DMS114 treated with DMSO at 0.1 percent for 48 hours (cell line): ENCODE results near the gene ADPRHL1.

ENCODE experiments used
- DNase-seq: peaks from one replicate; lab custom pipeline; 2025; ENCODE audit not compliant: unreplicated experiment; lab: John Stamatoyannopoulos, UW

The ADPRHL1 gene

DNA sequence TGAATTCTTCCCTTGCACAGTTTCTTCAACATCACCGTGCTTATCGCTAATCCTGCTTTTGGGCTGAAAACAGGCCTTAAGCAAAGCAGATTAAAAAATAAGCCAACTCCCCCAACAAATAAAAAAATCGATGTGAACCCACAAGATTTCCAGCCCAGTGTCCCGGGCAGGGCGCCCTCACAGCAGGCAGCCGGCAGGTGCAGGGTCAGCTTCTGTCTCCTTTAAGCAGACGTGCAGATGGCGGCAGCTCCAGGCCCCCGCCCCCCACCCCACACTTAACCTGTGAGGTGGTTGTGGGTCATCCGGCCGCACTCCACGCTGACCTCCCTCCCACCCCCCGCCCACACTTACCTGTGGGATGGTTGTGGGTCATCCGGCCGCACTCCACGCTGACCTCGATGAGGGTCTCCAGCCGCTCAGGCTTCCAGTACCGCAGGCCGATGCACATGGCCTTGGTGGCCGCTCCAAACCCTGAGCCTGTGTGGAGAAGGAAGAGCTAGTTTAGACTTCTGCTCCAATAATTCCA, 19.8 kb downstream of the ADPRHL1 start:
- no peak for DNase-seq

DNA sequence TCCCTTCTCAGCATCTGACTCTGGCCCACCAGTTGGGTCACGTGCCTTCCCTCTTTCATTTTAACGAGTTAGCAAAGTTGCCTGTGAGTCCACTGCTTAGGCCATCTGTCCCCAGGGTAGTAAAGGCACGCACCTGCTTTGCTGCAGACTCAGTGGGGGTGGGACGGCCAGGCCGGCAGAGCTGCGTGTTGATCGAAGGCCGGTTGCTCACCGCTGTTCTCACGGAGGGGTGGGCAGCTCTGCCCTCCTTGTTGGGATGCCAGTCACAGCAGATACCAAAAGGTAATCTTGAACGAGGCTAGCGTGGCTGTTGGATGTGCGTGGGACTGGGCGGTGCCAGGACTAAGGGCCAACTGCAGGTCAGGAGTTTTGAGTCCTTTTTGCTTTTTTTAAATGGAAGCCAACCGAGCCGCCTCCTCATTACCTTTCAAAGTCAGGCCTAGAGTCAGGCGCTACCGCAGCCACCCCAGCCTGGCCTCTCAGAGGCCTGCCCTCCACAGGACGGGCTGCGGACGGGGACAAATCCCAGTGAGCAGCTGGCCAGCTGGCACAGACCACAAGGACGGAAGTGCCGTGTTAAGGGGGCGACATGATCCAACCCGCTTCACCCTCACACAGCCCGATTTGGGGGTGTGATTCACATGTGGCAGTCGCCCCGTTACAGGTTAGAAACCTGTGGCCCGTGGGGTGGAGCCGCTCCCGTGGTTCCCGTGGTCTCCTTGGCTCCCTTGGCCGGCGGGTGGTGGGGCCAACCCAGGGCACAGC, 20.6 kb downstream of the ADPRHL1 start:
- DNase-seq: no peak

DNA sequence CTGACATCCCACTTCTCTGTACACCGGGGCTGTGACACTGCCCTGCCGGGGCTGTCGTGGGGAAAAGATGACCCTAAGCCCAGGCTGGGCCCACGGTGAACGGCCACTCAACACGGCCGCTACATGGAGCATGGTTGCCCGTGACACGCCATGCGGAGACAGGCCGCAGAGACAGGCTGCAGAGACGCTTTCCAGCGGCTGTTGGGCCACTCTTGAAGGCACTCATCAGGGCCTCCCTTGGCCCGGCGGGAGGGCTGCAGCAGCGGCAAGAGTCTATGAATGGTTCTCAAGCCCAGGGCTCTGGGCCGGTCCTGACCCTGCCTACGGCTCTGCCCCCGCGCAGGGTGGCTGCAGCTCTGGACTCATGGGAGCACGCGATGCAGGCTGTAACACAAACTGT, 22.1 kb downstream of the ADPRHL1 start:
- no peak for DNase-seq

DNA sequence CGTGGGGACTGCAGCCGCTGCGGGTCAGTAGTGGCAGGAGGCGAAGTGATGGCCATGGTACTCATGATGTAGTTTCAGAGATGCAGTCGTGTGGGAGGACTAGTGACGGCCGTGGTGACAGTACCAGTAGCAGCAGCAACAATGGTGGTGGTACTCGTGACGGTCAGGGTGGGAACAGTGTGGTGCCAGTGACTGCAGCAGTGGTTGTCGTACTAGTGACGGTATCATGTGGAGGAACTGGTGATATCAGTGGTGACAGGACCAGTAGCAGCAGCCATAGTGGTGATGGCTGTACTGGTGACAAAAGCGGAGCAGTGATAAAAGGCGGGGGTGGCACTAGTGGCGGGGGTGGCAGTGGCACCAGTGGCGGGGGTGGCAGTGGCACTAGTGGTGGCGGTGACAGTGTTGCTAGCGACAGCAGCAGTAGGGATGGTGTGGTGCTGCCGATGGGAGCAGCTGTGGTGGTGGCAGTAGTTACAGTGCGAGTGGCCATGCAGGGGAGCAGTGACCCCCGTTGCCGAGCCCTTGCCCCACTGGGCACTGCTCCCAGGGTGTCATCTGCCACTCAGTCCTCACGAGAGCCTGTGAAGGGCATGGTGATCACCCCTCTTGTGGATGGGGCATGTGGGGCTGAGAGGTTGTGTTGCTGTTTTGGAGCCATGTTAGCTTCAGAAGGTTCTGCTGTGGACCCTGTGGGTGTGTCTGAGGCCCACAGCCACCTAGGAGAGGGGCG, 22.7 kb downstream of the ADPRHL1 start:
- DNase-seq: no peak

DNA sequence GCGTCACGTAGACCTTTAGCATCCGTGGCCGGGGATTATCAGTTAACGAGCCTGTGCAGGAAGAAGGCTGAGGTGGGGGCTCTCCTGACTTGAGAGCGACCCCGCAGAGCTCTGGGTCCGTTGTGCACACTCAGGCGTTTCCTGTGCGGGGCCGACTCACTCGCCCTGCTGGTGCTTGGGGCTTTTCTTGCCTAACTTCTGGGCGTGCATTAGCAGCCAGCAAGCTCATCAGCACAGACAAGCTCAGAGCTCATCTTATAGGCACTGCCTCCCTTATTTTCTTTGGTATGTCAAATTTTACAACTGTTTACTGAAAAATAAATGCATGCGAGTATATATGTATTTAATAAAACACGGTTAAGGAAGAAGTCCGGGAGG, 23.7 kb downstream of the ADPRHL1 start:
- DNase-seq: no peak

DNA sequence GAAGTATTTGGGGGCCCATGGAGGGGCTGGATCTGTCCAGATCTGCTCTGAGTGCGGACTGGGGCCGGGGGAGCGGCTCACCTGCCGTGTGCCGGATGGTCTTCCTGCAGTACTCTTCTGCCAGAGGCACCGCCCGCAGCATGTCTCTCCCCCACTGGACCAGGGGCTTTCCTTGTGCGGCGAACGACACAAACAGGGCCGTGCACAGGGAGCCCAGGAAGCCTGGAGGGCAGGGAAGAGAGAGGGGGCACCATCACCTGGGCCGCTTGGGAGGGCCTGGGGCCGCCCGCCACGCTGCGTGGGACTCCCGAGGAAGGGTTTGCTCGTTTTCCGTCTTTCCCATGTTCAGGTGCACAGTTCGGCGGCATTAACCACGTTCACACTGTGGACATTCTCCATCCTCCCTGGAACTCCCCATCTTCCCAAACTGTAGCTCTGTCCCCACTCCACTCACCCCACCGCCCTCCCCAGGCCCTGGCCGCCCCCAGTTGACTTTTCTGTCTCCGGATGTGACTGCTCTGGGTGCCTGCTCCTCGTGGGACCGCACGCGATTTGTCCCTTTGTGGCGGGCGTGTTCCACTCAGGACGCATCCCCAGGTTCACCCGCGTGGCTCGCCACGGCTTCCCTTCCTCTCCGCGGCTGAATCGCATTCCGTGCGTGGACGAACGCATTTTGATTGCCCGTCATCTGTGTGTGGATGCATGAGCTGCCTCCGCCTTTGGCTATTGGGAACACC, 24.2 kb downstream of the ADPRHL1 start:
- DNase-seq: no peak

DNA sequence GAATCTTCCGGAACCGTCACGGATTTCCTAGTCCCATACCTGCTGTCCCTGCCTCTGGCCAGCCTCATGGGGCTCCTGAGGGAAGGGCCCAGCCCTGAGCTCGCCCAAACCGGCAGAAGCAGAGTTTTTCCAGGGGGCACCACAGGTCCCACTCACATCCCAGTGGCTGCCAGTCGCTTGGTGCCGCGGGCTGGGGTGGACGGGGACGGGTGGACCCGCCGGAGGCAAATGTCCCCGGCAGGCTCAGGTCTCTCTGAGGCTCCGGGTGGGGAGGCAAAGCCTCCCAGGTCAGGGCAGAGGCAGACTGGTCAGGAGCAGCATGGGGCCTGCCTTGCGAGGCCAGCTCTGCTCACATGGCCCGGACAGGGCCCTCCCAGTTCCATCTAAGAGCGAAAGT, 24.8 kb downstream of the ADPRHL1 start:
- DNase-seq: no peak

DNA sequence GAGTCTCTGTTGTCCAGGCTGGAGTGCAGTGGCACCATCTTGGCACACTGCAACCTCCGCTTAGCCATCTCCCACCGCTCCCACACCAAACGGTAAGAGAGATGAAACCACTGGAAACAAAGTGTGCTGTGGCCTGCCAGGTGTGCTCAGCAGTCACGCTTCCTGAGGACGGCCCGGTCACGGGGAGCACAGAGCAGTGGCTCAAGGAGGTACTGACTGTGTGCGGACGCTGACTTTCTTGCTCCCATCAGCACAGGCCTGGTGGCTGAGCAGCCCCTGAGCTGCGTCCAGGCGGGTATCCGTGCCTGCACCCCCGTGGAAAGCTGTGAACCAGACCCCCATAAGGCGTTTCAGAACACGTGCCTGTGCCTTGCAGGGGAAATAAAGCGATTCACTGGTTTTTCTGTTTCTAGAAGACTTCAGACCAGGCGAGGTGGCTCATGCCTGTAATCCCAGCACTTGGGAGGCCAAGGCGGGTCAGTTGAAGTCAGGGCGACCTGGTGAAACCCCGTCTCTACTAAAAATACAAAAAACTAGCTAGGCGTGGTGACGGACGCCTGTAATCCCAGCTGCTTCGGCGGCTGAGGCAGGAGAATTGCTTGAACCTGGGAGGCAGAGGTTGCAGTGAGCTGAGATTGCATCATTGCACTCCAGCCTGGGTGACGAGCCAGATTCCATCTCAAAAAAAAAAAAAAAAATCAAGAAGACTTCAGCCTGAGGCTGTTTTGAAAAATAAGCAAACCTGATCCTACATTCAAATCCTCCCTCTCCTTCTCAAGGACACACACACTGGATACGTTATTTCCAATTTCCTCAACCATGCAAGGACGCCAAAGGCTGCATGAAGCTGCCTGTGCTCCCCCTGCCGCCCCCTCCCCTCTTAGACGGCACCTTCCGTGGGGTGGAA, 25.5 kb downstream of the ADPRHL1 start:
- no peak for DNase-seq

DNA sequence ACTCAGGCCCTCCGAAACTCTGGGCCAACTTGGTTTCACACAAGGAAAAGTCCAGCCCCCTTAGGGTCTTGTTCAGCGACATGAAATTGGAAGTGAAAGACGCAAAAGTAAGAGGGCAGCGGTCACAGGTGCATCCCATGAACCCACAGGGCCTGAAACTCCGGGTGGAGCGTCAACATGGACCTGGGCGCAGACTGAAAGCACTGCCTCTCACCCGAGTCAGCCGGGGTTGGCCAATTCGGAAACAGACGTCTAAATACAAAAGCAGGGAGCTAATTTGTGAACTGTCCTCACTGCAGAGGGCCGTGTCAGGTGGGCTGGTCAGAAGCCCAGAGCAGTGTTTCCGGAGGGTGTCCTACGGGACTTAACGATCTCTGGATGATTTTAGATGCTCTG, 26.7 kb downstream of the ADPRHL1 start:
- no peak for DNase-seq

DNA sequence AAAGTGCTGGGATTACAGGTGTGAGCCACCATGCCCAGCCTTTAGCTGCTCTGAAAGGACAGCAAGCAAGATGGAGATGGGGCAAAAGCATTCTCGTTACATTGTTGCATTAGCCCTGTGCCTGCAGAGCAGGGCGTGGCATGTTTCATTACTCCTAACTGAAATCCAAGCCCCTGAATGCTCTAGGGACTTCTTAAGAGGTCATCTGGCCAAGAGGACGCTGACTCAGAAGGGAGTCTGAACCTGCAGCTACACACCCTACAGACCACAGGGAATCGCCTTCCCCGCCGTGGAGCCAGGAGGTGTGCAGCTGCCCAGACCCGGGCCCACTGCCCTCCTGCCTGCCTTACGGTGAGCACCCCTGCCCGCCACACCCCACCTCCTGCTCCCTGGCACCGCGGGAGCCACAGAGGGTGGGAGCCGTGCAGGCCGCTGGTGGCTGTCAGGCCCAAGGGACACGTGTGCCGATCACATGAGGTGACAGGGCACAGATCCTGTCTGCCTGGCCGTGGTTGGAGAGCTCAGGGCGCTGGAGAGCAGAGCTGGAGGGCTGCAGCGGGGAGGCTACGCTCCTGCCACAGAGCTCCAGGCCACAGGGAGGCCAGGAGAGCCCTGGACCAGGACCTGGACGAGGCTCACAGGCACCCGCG, 27.2 kb downstream of the ADPRHL1 start:
- DNase-seq: no peak

DNA sequence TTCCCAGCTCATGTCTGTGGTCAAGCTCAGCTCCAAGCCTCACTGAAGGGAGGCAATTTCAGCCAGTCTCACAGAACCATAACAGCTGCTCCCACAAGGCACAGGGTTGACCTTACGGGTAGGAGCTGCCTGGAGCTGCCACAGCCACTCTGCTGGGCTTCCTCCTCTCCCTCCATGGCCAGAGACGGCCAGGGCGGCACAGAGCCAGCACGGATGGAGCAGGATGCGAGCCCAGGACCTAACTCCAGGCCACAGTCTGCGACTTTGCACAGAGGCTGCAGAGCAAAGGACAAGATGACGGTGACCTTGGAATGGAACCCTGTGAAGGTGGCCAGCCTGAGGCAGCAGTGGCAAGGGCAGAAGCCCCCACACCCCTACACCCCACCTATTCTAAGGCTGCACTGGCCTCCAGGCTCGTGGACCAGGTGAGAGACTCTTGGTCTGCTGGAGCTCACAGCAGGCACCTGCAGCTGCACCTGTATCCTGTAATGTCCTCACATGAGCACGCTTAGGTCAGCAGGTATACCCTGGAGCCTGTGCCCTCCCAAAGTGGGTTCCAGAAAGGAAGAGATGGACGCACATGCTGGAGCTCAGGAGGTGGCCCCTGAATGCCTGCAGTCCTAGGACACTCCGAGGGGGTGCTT, 29.6 kb downstream of the ADPRHL1 start:
- DNase-seq: no peak

DNA sequence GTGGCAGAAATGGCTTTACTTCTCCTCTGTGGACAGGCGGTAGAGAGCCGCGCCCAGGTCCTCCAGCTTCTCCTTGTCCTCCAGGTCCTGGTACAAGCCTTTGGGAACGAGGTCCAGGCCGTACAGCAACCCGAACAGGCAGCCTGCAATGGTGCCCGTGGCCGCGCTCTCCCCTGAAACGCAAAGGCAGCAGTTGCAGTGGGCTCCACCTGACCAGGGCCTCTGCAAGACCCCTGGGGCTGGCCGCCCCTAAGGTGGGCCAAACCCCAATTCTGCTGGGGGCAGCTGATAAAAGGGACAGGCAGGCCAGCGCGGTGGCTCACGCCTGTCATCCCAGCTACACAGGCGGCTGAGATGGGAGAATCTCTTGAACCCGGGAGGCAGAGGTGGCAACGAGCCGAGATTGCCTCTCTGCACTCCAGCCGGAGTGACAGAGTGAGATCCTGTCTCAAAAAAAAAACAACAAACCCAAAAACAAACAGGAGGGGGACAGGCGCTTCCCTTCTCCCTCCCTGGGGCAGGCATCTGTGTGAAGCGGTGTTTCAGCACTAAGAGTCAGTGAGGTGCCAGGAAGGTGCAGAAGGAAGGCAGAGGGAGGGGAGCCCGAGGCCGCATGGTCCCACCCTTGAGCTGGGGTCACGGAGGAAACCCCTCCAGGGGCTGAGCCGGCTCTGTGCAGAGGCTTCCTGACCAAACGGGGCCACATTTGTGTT, 30.3 kb downstream of the ADPRHL1 start:
- DNase-seq: no peak

DNA sequence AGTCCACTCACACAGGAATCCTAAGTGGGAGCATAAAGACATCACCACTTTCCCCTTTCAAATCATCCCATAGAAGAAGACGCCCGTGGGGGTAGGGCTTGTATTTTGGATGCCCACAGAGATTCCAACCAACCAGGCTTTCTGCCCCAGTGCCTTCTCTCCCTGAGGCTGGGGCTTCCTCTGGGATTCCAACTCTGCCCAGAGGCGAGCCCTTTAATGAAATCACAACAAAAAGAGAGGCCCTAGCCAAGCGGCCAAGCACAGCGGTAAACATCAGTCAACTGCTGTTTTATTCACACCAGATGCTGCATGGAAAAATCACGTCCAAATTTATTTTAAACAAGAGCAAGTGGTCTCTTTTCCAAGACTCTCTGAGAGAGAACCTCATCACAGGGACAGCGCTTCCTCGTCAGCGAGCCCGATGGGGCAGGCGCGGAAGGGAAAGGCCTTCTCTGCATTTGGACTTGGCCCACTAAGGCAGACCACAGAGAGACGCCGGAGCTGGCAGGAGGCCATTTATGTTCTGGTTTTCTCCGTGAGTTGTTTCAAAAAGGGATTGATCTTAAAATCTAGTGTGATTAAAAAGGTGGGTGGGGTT, 31.5 kb downstream of the ADPRHL1 start:
- DNase-seq: no peak

DNA sequence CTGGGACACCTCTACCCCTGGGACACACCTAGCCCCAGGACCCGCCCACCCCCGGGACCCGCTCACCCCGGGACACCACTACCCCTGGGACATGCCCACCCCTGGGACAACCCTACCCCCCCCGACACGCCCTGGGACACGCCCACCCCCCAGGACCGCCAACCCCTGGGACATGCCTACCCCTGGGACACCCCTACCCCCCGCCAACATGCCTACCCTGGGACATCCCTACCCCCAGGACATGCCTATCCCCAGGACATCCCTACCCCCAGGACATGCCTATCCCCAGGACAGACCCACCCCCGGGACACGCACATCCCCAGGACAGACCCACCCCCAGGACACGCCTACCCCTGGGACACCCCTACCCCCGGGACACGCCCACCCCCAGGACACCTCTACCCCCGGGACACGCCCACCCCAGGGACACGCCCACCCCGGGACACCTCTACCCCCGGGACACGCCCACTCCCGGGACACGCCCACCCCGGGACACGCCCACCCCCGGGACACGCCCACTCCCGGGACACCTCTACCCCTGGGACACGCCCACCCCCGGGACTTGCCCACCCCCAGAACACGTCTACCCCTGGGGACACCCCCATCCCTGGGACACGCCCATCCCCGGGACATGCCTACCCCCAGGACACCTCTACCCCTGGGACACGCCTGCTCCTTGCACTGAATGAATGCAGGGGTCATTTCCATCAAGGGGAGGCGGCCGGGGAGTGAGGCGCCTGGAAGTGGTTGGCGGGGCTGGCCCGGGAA, 32.3 kb downstream of the ADPRHL1 start:
- no peak for DNase-seq

DNA sequence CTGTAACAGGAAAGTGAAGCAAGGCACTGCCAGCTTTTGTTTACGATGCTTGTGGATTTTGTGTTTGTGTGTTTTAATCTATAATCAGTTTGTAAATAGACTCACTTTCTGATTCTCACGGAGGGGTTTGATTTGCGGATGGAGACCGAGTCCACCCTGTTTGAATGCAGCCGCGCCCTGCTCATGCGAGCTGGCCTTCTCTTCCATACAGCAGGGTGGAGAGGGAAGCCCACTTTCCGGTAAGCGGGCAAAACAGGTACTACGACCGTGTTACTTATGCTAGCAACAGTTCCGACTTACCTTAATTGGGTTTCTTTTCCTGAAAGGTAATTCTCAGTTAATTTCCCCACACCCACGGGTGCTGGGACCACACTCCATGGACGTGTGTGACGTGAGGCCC, 33.1 kb downstream of the ADPRHL1 start:
- no peak for DNase-seq

DNA sequence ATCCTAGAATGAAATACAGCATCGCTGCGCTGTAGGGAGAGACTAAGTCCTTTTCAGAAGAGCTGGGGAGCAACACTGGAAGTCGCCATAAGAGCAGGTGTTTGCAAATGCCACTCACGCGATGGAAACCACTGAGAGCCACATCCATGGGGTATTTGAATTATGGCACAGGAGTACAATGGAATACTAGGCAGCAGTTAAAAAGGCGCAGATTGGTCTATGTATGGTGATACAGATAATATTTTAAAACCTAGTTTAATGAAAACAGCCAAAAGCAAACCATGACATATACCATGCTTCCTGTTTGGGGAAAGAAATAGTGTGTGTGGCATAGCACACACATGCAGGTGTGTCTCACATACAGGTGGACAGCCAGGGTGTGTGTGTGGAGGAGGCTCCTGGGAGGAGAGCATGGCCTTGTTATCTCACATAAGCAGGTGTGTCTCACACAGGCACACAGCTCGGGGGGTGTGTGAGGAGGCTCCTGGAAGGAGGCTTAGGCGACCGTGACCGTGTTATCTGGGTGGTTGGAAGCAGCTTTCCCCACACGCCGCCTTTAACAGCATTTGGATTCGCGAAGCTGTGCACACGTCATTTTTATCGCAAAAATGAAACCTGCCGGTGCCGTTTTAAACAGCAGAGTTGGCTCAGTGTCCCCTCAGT, 33.6 kb downstream of the ADPRHL1 start:
- DNase-seq: no peak

DNA sequence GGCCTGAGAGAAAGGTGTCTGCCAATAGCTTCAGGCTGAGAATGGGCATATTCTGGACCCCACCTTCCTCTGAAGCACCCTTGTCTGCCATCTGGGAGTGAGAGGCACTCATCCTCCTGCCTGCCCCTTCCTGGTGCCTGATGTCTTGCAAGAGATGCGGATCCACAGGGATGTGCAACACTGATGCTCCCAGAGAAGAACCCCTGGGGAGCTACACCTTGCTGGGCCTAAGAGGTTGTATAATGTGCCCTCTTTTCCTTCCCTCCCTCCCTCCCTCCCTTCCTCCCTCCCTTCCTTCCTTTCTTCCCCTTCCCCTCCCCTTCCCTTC, 34.6 kb downstream of the ADPRHL1 start:
- DNase-seq: no peak
